HG02571 (cell line): Measurements from ENCODE around the gene ASTN2.

ENCODE experiments used
- ATAC-seq: cut with Tn5 transposase; IDR thresholded peaks from one replicate; pipeline ENCODE4 v1.9.1; 2021; ENCODE audit warnings: mild to moderate bottlenecking, moderate library complexity; ENCODE audit not compliant: unreplicated experiment

The ASTN2 gene

DNA sequence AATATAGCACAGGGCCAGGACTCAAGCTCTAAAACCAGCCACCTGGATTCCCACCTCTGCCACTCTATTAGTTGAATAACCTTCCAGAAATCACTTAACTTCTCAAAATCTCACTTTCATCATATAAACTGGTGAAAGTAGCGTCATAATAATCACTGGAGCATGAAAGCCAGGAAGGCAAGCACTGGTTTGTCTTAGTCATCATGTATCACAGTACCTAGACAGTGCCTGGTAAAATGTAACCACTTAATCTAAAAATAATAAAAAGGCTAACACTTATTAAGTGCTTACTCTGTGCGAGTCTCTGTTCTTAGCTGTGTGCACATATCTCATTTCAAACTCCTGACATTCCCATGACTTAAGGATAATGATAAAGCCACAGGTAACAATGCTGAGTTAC is 109.4 kb downstream of the ASTN2 start:
- ATAC-seq = no peak

DNA sequence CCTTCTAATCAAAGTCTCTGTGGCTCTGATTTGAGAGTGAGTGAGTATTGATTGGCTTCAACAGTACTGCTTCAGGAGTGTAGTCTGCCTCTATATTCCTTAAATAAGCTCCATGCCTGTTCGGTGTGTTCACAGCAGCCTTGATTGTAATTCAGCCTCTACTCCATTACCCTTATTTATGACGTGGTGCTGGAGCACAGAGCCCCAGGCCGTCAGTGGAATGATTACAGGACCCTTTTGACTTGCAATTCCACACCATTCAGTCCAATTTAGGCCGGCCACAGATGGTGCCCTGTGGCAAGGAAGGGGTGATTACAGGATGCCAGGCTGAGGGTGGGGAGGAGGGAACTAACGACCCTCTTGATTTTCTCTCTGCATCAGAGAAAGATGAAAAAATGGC is 110.3 kb downstream of the ASTN2 start:
- ATAC-seq = no peak

DNA sequence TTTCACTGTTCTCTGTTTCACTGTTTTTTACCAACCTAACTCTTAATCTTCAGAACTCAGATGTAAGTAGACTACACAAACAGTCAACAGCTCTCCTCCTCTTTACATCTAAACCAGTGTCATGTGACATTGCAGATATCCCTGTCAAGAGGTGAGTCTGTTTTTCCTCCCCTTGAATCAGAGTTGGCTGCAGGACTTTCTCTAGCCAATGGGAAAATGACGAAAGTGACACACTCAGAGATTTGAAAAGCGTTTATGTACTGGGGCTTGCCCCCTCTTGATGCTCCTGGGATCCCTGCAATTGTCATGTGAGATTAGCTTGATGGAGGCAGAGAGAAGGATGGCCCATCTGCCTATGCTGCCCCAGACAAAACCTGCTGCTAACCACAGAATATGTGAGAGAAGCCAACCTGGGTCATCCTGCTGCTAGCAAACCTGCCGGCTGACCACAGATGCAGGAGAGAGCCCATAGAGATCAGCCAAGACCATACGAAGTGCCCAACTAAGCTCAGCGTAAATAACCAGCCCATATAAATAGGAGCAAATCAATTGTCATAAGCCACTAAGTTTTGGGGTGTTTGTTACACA is 111.1 kb downstream of the ASTN2 start:
- no peak for ATAC-seq

DNA sequence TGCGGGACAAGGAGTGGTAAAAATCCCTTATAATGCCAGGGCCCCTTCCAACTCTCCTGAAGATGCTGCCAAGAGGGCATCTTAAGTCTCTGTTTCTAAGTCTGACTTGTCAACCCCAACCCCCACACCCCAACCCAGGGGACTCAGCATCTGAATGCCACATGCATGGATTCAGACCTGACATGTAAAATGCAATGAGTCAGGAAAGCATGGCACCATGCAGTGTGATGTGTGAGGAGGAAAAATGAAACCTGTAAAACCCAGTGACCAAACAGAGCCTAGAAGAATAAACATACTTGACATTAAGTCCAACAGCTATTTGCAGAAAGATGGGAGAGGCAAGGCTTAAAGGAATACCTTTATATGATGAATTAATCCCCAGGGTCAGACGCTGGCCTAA is 112.4 kb downstream of the ASTN2 start:
- ATAC-seq = no peak

DNA sequence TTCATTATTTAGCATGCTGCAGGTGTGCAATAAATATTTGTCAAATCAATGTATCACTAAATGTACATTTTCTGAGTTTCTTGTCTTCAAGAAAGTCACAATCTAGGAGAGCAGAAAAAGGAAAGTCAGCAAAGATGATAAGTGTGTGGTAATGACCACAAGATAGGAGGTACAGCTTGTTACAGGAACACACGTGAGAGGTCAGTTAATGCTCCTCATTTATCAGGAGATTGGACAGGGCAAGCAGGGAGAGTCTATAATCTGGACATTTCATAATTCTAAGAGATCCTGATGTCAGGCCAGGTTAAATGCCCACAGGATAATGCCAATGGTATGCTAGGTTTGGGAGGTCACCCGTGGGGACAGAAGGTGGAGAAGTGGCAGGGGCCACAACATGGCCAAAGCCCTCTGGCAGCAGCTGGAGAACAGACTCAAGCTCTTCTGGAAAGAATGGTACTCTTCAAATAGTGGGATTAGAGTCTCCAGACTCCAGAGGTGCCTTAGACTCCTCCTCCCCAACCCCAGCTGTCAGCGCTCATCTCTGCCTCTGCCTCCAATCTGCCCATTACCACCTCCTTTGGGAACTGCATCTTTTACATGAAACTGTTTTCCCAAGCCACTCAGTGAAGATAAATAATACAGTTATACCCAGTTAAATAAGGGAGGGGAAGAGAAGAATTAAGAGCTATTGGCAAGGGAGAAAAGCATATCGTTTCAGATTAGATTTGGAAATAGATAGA is 114.3 kb downstream of the ASTN2 start:
- ATAC-seq = no peak

DNA sequence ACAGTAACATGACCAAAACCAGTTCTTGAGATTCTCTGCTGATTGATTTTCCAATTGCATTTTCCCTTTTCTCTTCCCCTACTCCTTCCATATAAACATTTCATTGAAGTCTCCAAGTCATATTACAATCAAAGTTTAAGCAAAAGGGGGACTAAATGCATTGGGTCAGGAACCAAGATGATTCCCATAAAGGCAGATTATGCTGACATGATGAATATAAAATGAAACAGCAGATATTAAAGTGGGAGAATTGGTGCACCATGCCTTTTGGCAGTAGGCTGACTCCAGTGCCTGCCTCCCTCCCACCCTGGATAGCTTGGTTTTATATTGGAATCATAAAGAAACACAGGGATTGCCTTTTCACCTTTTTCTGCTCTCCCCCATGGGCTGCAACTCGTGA is 118.4 kb downstream of the ASTN2 start:
- no peak for ATAC-seq

DNA sequence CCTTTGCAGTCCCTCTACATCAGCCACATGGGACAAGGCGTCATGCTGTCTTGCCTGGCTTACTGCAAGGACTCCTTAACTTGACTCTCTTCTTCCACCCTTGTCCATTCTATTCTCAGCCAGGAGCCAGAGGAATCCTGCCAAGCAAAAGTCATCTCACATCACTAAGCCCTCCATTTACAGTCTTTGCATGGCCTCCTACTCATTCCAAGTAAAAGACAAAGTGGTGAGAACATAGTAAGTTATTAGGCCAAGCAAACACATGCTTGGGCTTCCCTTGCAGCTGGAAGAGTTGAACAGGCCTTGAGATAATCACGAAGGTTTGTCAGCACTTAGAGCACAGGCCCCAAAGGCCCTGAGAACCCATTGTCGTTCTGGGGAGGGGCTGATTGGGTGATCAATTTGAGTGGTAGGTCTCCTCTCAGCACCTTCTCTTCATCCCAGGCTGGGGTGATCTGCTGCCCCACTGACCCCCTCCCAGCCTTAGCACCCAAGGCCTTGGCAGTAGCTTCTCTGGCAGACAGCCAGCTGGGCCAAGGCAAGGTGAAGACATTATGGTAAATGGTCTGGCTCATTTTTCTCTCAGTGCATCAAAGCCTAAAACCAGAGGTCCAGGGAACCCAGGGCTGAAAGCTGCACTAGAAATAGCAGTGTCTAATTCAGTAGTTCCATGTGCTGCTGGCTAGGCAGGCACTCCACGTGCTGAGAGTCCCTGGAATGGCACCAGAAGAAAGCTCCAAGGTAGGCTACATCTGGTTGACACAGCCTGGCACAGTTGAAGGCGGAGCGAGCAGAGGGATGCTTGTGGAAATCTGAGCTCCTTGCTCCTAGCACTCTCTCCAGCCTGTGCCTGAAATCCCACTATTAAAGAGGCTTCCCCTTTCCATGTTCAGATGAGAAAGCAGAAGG is 121.4 kb downstream of the ASTN2 start:
- ATAC-seq = no peak

DNA sequence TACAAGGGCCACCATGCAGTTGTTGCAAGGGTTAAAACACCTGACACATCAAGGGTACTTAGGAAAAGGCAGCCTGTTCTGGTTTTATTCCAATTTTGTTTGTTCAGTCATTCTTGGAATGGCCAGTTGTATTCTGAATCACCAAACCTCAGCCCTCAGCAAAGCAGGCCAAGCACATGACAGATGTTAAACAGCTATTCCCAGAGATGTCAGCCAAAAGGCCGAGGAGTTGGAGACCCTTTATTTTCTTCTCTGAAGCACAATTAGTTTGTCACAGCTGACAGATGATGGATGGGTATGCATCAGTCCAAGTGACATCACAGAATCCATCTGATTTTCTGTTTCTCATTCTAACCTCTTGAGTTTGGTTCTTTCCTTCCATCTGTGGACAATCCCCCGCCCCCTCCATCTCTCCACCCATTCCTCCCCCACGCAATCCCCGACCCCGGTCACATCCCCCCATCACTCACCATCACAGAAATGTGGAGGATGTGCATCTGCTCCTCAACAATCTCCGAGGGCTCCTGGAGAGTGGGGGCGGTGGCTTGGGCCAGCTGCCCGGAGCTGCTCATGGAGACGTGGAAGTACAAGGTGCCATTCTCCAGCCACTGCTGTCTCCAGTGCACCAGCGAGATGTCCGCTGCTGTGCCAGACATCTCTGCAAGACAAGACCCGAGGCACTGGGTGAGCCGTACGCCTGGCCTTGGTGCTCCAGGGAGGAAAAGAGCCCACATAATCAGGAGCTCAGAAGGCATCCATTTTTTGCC is 123.8 kb downstream of the ASTN2 start:
- no peak for ATAC-seq

DNA sequence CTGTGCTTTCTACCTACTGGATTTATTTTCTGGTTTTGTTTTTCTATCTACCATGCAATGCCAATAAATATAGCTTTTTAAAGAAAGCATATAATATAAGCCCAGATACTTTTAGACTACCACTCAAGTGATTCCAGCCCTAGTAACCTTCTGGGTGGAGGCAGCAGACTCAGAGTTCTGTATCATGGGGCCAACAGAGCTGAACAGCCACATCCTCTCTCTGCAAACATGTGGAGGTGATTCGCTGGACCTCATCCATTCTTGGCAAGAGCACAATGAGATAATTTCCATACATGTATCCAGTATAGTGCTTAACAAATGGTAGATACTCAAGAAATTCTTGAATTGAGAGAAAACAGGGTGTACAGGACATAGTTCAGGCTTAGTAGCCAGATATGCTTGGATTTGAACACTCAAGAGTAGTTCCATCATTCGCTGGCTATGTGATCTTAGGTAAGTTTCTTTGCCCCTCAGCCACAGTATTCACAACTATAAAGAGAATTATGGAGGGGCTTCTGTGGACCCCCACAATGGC is 124.5 kb downstream of the ASTN2 start:
- ATAC-seq = no peak

DNA sequence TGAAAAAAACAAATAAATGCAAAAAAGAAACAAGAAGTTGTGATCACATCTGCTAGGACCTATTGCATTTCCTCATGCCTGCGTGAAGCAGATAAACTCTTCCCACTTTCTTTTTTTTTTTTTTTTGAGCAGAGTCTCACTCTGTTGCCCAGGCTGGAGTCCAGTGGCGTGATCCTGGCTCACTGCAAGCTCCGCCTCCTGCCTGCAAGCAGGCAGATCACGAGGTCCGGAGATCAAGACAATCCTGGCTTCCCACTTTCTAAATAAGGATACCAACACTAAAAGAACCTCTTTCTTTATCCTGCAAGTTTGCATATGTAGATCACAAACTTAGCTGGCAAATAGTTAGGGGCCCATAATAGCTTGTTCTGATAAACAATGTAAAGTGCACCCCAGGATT is 128.6 kb downstream of the ASTN2 start:
- ATAC-seq = no peak

DNA sequence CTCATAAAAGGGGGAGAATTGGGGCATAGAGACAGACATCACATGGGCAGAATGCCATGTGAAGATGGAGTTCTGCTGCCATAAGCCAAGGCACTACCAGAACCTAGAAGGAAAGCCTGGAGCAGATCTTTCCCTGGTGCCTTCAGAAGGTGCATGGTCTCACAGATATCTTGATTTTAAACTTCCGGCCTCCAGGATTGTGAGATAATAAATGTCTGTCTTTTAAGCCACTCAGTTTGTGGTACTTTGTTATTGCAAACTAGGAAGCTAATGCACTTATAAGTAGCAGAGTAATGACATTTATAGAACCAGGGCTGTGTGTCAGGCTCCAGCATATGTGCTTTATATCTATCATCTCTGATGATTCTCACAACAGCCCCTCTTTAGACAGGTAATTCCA is 130.4 kb downstream of the ASTN2 start:
- no peak for ATAC-seq

DNA sequence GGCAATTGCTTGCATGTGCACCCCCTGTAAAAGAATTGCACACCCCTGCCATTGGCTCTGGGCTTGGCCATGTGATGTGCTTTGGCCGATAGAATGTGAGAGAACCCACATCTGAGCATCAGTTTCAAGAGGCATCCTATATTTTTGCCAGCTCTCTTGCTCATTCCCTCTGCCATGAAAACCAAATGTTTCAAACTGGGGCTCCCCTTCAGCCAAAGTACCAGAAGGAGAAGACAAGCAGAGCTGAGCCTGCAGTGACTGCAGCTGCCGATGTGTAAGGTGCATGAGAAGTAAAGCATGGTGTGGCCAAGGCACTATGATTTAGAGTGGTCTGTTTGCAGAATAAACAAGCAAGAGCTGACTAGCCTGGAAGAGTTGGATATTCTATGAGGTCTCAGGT is 132.3 kb downstream of the ASTN2 start:
- ATAC-seq = no peak

DNA sequence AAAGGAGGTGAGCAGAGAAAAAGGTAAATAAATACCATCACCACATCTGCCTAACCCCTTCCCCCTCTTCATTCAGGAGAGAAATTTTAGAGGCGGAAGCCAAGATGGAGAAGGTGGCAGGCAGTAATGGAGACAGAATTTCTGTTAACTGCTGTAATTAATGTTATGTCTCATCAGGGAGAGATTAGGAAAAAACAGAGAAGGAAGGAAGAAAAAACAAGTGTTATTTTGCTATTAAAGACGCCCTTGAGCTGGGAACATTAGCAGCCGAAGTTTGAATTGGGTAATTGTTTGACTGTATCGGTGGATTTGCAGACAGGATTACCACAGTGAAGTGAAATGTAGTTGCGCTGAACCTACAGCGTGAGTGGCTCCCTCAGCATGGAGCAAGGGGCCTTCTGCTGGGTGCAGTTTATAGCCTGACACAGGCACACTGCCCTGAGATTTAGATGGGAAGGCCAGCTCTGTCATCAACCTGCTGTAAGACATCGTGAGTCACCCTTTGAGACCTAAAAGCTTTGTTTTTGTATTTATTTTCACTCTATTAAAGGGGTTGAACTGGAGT is 136.3 kb downstream of the ASTN2 start:
- ATAC-seq = no peak

DNA sequence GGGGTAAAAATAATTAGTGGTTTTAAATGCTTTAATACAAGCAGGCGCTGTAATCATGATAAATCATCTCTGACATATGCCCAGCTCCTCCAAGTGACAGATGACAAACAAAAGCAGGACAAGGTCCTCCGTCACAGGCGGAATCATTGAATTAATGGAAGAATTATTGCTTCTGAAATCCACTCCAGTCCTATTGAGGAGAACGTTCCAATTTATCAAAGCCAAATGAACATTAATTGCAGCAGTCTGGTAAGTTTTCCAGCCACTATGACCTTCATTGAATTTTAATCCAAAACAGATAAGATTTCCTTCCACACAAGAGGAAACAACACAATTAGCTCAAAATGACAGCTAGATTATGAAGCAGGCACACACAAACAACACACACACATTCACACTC is 136.8 kb downstream of the ASTN2 start:
- ATAC-seq = no peak

DNA sequence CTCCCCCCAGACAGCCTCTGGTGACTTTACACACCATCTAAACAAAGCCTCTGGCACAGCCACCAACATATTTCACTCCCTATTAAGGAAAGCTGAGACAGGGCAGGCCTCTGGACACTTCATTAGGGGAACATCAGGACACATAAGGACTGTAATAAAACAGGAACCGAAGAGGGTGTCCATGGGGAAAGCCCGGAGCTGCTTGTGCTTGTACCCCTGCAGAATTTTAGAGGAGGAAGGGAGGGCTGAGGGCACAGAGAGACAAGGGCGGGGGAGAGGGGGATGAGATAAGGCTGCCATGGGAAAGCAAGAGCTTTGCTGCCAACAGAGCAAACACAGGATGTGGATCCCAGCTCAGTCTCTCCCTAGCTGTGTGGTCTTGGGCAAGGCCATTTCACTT is 138.4 kb downstream of the ASTN2 start:
- no peak for ATAC-seq

DNA sequence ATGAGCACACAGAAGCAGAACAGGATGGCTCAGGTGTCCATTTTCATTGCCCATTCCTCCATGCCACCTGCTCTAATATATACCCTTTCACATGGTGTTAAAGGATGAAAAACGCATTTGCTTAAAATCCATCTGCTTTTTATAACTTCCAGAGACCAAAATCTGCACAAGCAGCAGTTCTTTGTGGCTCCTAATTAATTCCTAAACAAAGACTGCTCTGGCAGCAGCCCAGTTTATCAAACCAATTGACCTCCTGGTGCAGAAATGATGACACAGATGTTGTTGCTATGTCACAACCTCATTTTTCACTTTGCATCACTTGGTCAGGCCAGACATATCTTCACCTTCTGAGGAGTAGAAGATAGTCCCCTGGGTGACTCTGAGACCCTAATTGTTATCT is 141.2 kb downstream of the ASTN2 start:
- no peak for ATAC-seq

DNA sequence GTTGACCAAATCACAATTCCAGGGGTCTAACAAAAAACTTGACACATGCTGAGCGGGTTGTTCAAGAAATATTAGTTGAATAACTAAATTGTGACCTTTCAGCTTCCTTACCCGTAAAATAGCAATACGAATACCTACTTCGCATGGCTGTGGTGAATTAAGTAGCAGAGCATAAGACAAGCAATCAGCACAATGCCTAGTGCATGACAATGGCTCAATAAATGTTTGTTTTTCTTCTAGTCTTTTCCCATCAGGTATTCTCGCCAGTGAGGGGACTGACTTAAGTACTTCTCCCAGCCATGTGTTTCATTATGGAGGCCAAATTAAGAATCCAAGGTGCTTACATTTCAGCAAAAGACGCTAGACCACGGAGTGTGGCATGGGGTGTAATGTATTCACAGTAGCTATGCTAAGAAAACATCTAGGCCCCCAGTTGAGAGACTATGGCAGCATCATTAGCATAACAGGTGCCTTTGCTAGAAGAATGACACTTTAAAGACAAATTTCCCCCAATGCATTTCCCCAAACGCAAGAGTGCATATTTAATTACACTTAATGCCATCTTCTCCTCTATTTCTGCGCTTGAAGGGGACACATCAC is 145.9 kb downstream of the ASTN2 start:
- no peak for ATAC-seq

DNA sequence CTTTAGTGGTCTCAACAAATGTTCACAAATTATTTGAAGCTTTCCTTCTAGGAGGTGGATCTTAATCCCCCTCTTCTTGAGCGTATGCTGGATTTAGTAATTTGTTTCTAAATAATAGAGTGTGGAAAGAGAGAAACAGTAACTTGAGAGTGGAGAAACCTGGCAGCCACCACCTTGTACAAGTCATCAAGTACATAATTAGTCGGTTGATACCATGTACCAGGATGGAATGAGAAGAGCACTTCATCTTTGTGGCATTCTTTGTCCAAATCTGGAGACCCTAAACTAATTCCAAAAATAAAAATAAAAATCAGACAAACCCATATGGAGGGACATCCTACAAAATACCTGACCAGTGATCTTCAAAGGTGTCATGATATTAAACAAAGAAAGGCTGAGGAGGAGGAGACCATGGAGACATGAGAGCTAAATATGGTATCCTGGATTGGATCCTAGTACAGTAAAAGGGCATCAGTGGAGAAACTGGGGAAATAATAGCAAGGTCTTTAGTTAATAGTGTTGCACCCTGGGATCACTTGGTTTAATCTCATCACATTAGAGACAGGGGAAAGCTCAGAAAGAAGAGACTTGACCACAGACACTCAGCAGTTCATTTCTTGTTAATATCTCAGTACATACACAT is 147.9 kb downstream of the ASTN2 start:
- no peak for ATAC-seq

DNA sequence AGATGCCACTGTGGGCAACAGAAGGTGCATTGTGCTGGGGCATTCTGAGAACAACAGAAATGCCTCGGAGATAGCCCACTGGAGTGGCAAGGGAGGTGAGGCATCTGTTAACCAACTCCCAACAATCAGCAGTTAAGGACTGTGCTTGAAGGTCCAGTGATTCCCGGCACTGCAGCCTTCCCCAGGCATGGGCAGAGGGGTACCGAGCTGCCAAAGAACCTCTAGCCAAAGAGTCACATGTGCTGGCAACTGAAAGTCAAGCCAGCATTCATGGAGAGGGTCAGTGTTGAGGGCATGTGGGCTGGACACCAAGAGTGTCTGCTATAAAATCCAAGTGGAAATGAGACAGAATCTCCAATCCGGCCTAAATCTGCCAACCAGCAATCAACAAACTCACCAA is 149.6 kb downstream of the ASTN2 start:
- no peak for ATAC-seq
